K562 (cell line): Measurements from ENCODE around the gene SPATS2. TPM values are rescaled to one million over a fixed set of nuclear protein-coding genes. Genes with fewer than 3 reads are reported as not detected.

Experiments
- ATAC-seq: fragments of 200-7000 bp; cut with Tn5 transposase; 3 replicates; pipeline ENCODE4 v1.9.1; 2020; ENCODE audit warnings: moderate library complexity
- BruUV-seq: library from RNA; stranded (reverse); fragments of 400-500 nt; replicated peaks from 2 replicates; lab custom pipeline; 2021; lab: Mats Ljungman, UMichigan
- CTCF ChIA-PET: fragments of 300-600 bp; formaldehyde crosslinking; extraction: SDS; loops from one replicate; lab custom pipeline; 2021; ENCODE audit warnings: low intra/inter-chr PET ratio; lab: Yijun Ruan, JAX
- POLR2A ChIA-PET: fragments of 300-600, 350-650 bp; sonication (Branson Sonifier 250); formaldehyde crosslinking; extraction: SDS; loops from one replicate; lab custom pipeline; 2021; ENCODE audit warnings: antibody characterized with exemption, inconsistent platforms; lab: Yijun Ruan, JAX
- DNase-seq, 4 experiments: peaks; one replicate each; pipeline versions ENCODE4 v3.0.0 to v3.0.0-alpha.2; 2011 to 2018; ENCODE audit warnings: low spot score in 3 of 4, mixed read lengths in 3 of 4; ENCODE audit errors: extremely low read depth in 1 of 4
- FAIRE-seq: peaks from 2 replicates; lab custom pipeline; 2011; peaks lifted over from hg19 to GRCh38; lab: Jason Lieb, UNC
- H2AFZ ChIP-seq: 2 replicates; pipeline ENCODE4 v1.6.0; 2011; ENCODE audit warnings: low read depth, low read length, control low read depth, inconsistent platforms
- H3K27ac ChIP-seq: fragments of 200-600 bp; 3 replicates; pipeline ENCODE4 v1.8.0; 2011; ENCODE audit warnings: low read depth, mild to moderate bottlenecking, control low read depth, inconsistent platforms, low read length, moderate library complexity, mixed read lengths; ENCODE audit errors: extremely low read depth
- H3K27me3 ChIP-seq, 2 experiments: fragments of 300-600 bp in 1 of 2; 2 replicates in 1 of 2; 3 replicates in 1 of 2; pipeline versions ENCODE4 v1.6.0 to v1.8.0; 2011; ENCODE audit warnings: inconsistent platforms in 2 of 2, low read length in 2 of 2, mild to moderate bottlenecking in 1 of 2, mixed read lengths in 1 of 2, moderate library complexity in 1 of 2; ENCODE audit not compliant: control insufficient read depth in 2 of 2, insufficient read depth in 2 of 2
- H3K36me3 ChIP-seq: fragments of 300-600 bp; 3 replicates; pipeline ENCODE4 v1.8.0; 2011; ENCODE audit warnings: mild to moderate bottlenecking, low read length, inconsistent platforms; ENCODE audit not compliant: control insufficient read depth, insufficient read depth
- H3K4me1 ChIP-seq, 2 experiments: fragments of 200-600 bp in 1 of 2; replicated peaks in 1 of 2; 2 replicates in 1 of 2; 3 replicates in 1 of 2; pipeline versions ENCODE4 v1.5.1 to v1.8.0; 2011; ENCODE audit warnings: inconsistent platforms in 2 of 2, low read length in 2 of 2, mild to moderate bottlenecking in 1 of 2, mixed read lengths in 1 of 2, moderate library complexity in 1 of 2; ENCODE audit not compliant: control insufficient read depth in 2 of 2, insufficient read depth in 2 of 2
- H3K4me2 ChIP-seq: 2 replicates; pipeline ENCODE4 v1.6.1; 2011; ENCODE audit warnings: low read length, control low read depth, inconsistent platforms, mixed read lengths; ENCODE audit not compliant: insufficient read depth
- H3K4me3 ChIP-seq: fragments of 200-600 bp; sonication (generic), shearing (Covaris generic); 2 replicates; pipeline ENCODE4 v1.5.1; 2016; ENCODE audit warnings: control low read depth, inconsistent platforms
- H3K79me2 ChIP-seq: fragments of 200-600 bp; 3 replicates; pipeline ENCODE4 v1.8.0; 2011; ENCODE audit warnings: low read length, inconsistent platforms; ENCODE audit not compliant: control insufficient read depth, insufficient read depth
- H3K9ac ChIP-seq, 2 experiments: 2 replicates each; pipeline versions ENCODE4 v1.6.0 to v1.6.1; 2011; ENCODE audit warnings: low read depth in 2 of 2, low read length in 2 of 2, control low read depth in 1 of 2, inconsistent platforms in 1 of 2, mild to moderate bottlenecking in 1 of 2, mixed read lengths in 1 of 2; ENCODE audit not compliant: insufficient read depth in 1 of 2
- H3K9me1 ChIP-seq: one replicate; pipeline ENCODE4 v1.6.0; 2011; ENCODE audit warnings: inconsistent platforms, mild to moderate bottlenecking, low read length, moderate library complexity; ENCODE audit not compliant: control insufficient read depth, insufficient read depth
- H3K9me3 ChIP-seq: replicated peaks from 2 replicates; pipeline ENCODE4 v1.5.1; 2011; ENCODE audit warnings: low read depth, low read length, inconsistent platforms; ENCODE audit not compliant: control insufficient read depth, insufficient read depth
- H4K20me1 ChIP-seq: replicated peaks from 2 replicates; pipeline ENCODE4 v1.6.1; 2011; ENCODE audit warnings: low read length, inconsistent platforms, mixed read lengths; ENCODE audit not compliant: control insufficient read depth, insufficient read depth
- BACH1 ChIP-seq: fragments of 200-800 bp; sonication (Bioruptor generic); IDR thresholded peaks from 2 replicates; pipeline ENCODE4 v1.6.1; 2016; ENCODE audit warnings: missing genetic modification characterization, missing compliant biosample characterization
- CBFA2T2 ChIP-seq: fragments of 450-650 bp; conservative IDR thresholded peaks from 2 replicates; pipeline ENCODE4 v1.6.1; 2017; ENCODE audit warnings: mild to moderate bottlenecking
- FOXK2 ChIP-seq, 2 experiments: fragments of 450-650 bp; IDR thresholded peaks in 1 of 2; conservative IDR thresholded peaks in 1 of 2; 2 replicates each; pipeline ENCODE4 v1.6.1; 2016; ENCODE audit warnings: low read depth in 2 of 2, mild to moderate bottlenecking in 1 of 2
- KHSRP ChIP-seq: fragments of 450-650 bp; IDR thresholded peaks from 2 replicates; pipeline ENCODE4 v1.6.1; 2017
- OTX1 ChIP-seq: fragments of 450-650 bp; formaldehyde crosslinking; IDR thresholded peaks from 2 replicates; pipeline ENCODE4 v1.4.0; 2022; ENCODE audit warnings: mild to moderate bottlenecking
- RFX1 ChIP-seq: fragments of 450-650 bp; IDR thresholded peaks from 2 replicates; pipeline ENCODE4 v1.6.1; 2016; ENCODE audit warnings: mild to moderate bottlenecking, moderate library complexity
- SMARCA4 ChIP-seq: fragments of 450-650 bp; IDR thresholded peaks from 2 replicates; pipeline ENCODE4 v1.6.1; 2016
- STAT5A ChIP-seq: IDR thresholded peaks from 2 replicates; pipeline ENCODE4 v1.6.1; 2012; ENCODE audit warnings: low read length, inconsistent platforms, borderline replicate concordance
- TARDBP ChIP-seq: fragments of 450-650 bp; IDR thresholded peaks from 2 replicates; pipeline ENCODE4 v1.6.1; 2016
- TGIF2 ChIP-seq: sonication (generic); formaldehyde crosslinking; IDR thresholded peaks from 2 replicates; pipeline ENCODE4 v1.8.1; 2022; ENCODE audit warnings: mild to moderate bottlenecking, missing genetic modification reagents, moderate library complexity
- TOE1 ChIP-seq, 2 experiments: fragments of 450-650 bp in 1 of 2; sonication (generic) in 1 of 2; formaldehyde crosslinking in 1 of 2; IDR thresholded peaks; 2 replicates each; pipeline versions ENCODE4 v1.7.1 to v1.8.0; 2016 to 2022; ENCODE audit warnings: borderline replicate concordance in 2 of 2, mild to moderate bottlenecking in 2 of 2, antibody characterized with exemption in 1 of 2, inconsistent platforms in 1 of 2, low read depth in 1 of 2, missing genetic modification reagents in 1 of 2, moderate library complexity in 1 of 2
- UBTF ChIP-seq, 2 experiments: IDR thresholded peaks; 2 replicates each; pipeline ENCODE4 v1.6.1; 2012; ENCODE audit warnings: improper control_type of control experiment in 2 of 2, low read depth in 2 of 2, low read length in 2 of 2, borderline replicate concordance in 1 of 2
- ZNF134 ChIP-seq: fragments of 250-450 bp; sonication (Bioruptor Pico); conservative IDR thresholded peaks from 2 replicates; pipeline ENCODE4 v1.4.0; 2020
- WGBS: fragments of 100-300 bp; shearing (Covaris generic); methylation state at CpG from one replicate; pipeline ENCODE4 v1.1.6; 2016; ENCODE audit warnings: low coverage, mixed read lengths; ENCODE audit not compliant: insufficient coverage; ENCODE audit errors: missing lambda C conversion rate; 5-methylcytosine and 5-hydroxymethylcytosine counted together
- in situ Hi-C: fragments of 300-500 bp; cut with MboI; formaldehyde crosslinking; loops from 4 replicates; pipeline ENCODE4 v1.15.0; 2018; ENCODE audit warnings: inconsistent platforms, mixed read lengths
- intact Hi-C: fragments of 100-400 bp; cut with micrococcal nuclease; formaldehyde crosslinking; loops from 2 replicates; pipeline ENCODE4 v1.14.2; 2022
- polyA plus RNA-seq, 8 experiments: library from polyadenylated mRNA; depleted of rRNA in 4 of 8; stranded (reverse) in 5 of 8; unstranded in 3 of 8; fragments of >200 nt; fragmentation: Nextera tagmentation in 2 of 8; fragmentation: Illumina TruSeq in 1 of 8; extraction: Ambion mirVana in 2 of 8; extraction: Trizol in 1 of 8; gene quantifications; 2 replicates each; pipeline versions ENCODE4 v1.2.1 to v1.2.3, GENCODE V29; 2011 to 2014; ENCODE audit warnings: inconsistent platforms in 1 of 8, missing spikeins in 1 of 8
- total RNA-seq, 7 experiments: library from RNA; depleted of rRNA in 6 of 7; stranded (reverse); fragments of >200 nt in 6 of 7; fragmentation: Illumina TruSeq in 2 of 7; extraction: Trizol in 2 of 7; gene quantifications; 2 replicates each; pipeline versions ENCODE4 v1.2.1 to v1.2.3, GENCODE V29; 2011 to 2021; ENCODE audit warnings: low replicate concordance in 1 of 7
- TF ChIP-seq, protein P1 (sequence below): sonication (generic); formaldehyde crosslinking; IDR thresholded peaks from 2 replicates; pipeline ENCODE4 v1.9.0; 2022; ENCODE audit warnings: mild to moderate bottlenecking, missing genetic modification reagents

The SPATS2 gene
- total and polyA plus RNA-seq, 9 of the 15 experiments (the other 6 are each of a cell fraction or from before 2014, with no cell fraction given), result 5.4 to 48.2 (median 17.5) TPM

GRCh38 chr12:49550693-49551252, 183.5 kb downstream of the SPATS2 start:
- H3K27me3 ChIP-seq, result peaks cover 13 to 58% of the 10 kb centered on the region in 2 experiments; a peak in 4 of 5 replicates
- no peaks in the 10 kb centered on the region for H3K9me3 ChIP-seq
- H3K79me2 ChIP-seq, result no peaks in the 10 kb centered on the region
- H3K4me1 ChIP-seq, result peaks cover 0 to 21% of the 10 kb centered on the region in 2 experiments; a peak in 3 of 5 replicates
- H2AFZ ChIP-seq, result no peak overlapping the region
- no peak overlapping the region for H3K27ac ChIP-seq
- no peak overlapping the region; a peak in 1 of 4 replicates for H3K9ac ChIP-seq
- DNase-seq (no peak), ATAC-seq (no peak), FAIRE-seq (no peak)
- 34% methylated on average over 5 of the region's 6 CpGs for WGBS
- CTCF ChIA-PET, result interaction anchor here (0.6 kb wide), 1 partner anchor 192 kb away, joined by 3 read pairs; no protein-coding TSS in a partner anchor
- H3K4me2 ChIP-seq, result no peak overlapping the region
- no TSS peak for BruUV-seq
- H3K36me3 ChIP-seq, result no peaks in the 10 kb centered on the region
- in situ Hi-C loops, result no loop called here
- intact Hi-C loops, result no loop called here
- POLR2A ChIA-PET, result interaction anchor here (0.7 to 1.7 kb wide), 6 partner anchors 9 to 140 kb away, joined by 3 to 7 read pairs (median 3); partner anchors contain the start of gene MCRS1
- 0 out of 2 replicates have a peak, but pooled peaks cover 3% of the 10 kb centered on the region for H4K20me1 ChIP-seq
- TF ChIP-seq, protein P1, sequence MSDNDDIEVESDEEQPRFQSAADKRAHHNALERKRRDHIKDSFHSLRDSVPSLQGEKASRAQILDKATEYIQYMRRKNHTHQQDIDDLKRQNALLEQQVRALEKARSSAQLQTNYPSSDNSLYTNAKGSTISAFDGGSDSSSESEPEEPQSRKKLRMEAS (CRISPR knock-in tag), result no peak
- no peak for TF ChIP-seq BACH1 (tag)
- no peak for TF ChIP-seq UBTF (IDR thresholded peaks at IDR 0.05; ENCODE audit: borderline replicate concordance in 1 of 2, low read depth in 2 of 2, low read length in 2 of 2)
- no peak for TF ChIP-seq ZNF134
- TF ChIP-seq TGIF2 (CRISPR knock-in tag), result no peak
- no peak for TF ChIP-seq SMARCA4
- TF ChIP-seq RFX1, result no peak
- no peak for TF ChIP-seq FOXK2 (conservative IDR thresholded peaks at IDR 0.05 in 1 of 2, IDR thresholded peaks at IDR 0.05 in 1 of 2; ENCODE audit: low read depth in 2 of 2)
- no peak for TF ChIP-seq TARDBP
- TF ChIP-seq STAT5A, result no peak
- TF ChIP-seq OTX1 (CRISPR knock-in tag), result no peak
- TF ChIP-seq CBFA2T2, result no peak
- TF ChIP-seq KHSRP, result no peak
- TF ChIP-seq TOE1 (IDR thresholded peaks at IDR 0.05; ENCODE audit: borderline replicate concordance), result no peak
- no peak for TF ChIP-seq TOE1 (CRISPR knock-in tag; IDR thresholded peaks at IDR 0.05; ENCODE audit: borderline replicate concordance, low read depth)
- peaks cover 3% of the 10 kb centered on the region for H3K9me1 ChIP-seq
- no peak overlapping the region for H3K4me3 ChIP-seq
